Right lobe of liver (tissue), 6 donors: ENCODE measurements around the gene TPRN. TPM values are rescaled to one million over a fixed set of nuclear protein-coding genes. Genes with fewer than 3 reads are reported as not detected.
A peak's percentile ranks its signal among the peaks of the same experiment; 100 is the strongest.

Source experiments
- ATAC-seq, 4 donors: fragments of 200-7000 bp; cut with Tn5 transposase; one replicate each; pipeline ENCODE4 v1.9.1; 2020; ENCODE audit warnings: mild to moderate bottlenecking in 4 of 4, moderate library complexity in 4 of 4
- DNase-seq, 3 donors: peaks; one replicate each; pipeline ENCODE4 v3.0.0-alpha.2; 2020
- H3K27ac ChIP-seq, 3 donors: fragments of 200-600 bp; one replicate each; pipeline ENCODE4 v1.8.0; 2022
- H3K27me3 ChIP-seq, 2 donors: fragments of 200-600 bp; one replicate each; pipeline ENCODE4 v1.8.0; 2022
- H3K36me3 ChIP-seq, 4 donors: fragments of 200-600 bp; sonication (generic) in 1 of 4; one replicate each; pipeline versions ENCODE4 v1.5.1 to v1.8.0; 2017 to 2022; ENCODE audit warnings: control low read depth in 1 of 4
- H3K4me1 ChIP-seq, 4 donors: fragments of 200-600 bp; sonication (generic) in 1 of 4; one replicate each; pipeline versions ENCODE4 v1.5.1 to v1.8.0; 2017 to 2022; ENCODE audit warnings: control low read depth in 1 of 4
- H3K4me3 ChIP-seq, 3 donors: fragments of 200-600 bp; one replicate each; pipeline ENCODE4 v1.8.0; 2022
- H3K9me3 ChIP-seq, 4 donors: fragments of 200-600 bp; sonication (generic) in 1 of 4; one replicate each; pipeline versions ENCODE4 v1.5.1 to v1.8.0; 2017 to 2022; ENCODE audit warnings: control low read depth in 1 of 4
- POLR2A ChIP-seq: fragments of 450-650 bp; IDR thresholded peaks from one replicate; pipeline ENCODE4 v1.6.1; 2017; ENCODE audit warnings: antibody characterized with exemption, mild to moderate bottlenecking
- WGBS: methylation state at CpG from one replicate; pipeline ENCODE4 v1.1.6; 2018; ENCODE audit warnings: low coverage, low lambda C conversion rate; ENCODE audit not compliant: insufficient coverage; ENCODE audit errors: missing lambda C conversion rate; 5-methylcytosine and 5-hydroxymethylcytosine counted together
- intact Hi-C, 2 donors: fragments of 100-400 bp; cut with DNase I; formaldehyde crosslinking; loops; one replicate each; pipeline versions ENCODE4 v1.11.2 to v1.14.1; 2022
- total RNA-seq, 6 experiments: library from RNA; depleted of rRNA in 2 of 6; stranded (reverse); fragments of >200 nt in 2 of 6; fragmentation: NEBNext Ultra II Directional in 3 of 6; extraction: Animal tissue kit (Norgen Biotek cat#: 25700) in 3 of 6; gene quantifications; one replicate each; pipeline versions ENCODE4 v1.1.0 to v1.2.4, GENCODE V29; 2016 to 2023
- TF ChIP-seq, protein P1 (sequence below), 4 donors: fragments of 200-600 bp in 3 of 4; fragments of 450-650 bp in 1 of 4; IDR thresholded peaks; one replicate each; pipeline versions ENCODE4 v1.5.1 to v1.8.0; 2016 to 2022; ENCODE audit warnings: antibody characterized with exemption in 4 of 4, mild to moderate bottlenecking in 2 of 4
- donor health status: DM: no; HTN: yes; CAD: no.
- donor health status: DM: no; HTN: no; CAD: no.
- donor health status: DM: no; HTN: no; CAD: no.
- donor health status: DM: no; HTN: yes; CAD: no.
- donor health status: DM: no; HTN: yes; CAD: no.

The TPRN gene
- total RNA-seq, 6 experiments from 2014 or later: 12.1 to 28.9 (median 18.1) TPM

DNA sequence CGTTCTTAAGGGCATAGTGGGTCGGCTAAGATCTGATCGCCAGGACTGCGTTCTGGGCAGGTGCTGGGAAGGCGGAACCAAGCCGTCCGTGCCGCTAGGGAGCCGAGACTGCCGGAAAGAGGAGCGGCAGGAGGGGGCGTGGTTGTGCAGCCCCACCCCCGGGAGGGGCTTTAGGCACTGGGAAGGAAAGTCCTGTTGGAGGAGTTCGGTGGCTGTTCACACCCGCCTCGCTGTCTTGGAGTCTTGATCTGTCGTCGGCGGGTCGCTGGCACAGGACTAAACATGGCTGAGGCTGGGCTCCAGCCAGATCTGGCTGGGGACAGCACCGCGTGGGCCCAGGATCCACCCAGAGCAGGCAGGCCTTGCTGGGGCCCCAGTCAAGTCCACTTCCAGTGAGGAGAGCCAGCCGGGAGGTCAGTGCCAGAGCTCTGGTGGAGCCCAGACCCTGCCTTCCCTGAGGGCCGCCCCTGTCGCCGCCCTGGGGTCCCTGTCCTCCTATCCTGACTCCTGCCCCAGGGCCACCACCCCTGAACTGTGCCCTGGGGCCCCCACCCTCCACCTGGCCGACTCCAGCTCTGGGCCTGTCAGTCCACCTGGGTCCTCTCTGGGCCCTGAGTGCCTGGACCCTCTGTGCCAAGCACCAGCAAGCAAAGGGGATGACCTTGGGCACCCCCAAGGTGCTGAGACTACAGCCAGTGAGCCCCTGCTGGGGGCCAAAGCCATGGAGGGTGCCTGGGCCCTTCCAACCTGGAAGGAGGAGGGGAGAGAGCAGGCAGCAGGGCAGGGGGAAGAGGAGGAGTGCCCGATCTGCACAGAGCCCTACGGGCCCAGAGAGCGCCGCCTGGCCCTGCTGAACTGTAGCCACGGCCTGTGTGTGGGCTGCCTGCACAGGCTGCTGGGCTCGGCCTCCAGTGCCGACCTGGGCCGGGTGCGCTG, 17.0 kb upstream of the TPRN start:
- TF ChIP-seq POLR2A: no peak
- TF ChIP-seq, protein P1, sequence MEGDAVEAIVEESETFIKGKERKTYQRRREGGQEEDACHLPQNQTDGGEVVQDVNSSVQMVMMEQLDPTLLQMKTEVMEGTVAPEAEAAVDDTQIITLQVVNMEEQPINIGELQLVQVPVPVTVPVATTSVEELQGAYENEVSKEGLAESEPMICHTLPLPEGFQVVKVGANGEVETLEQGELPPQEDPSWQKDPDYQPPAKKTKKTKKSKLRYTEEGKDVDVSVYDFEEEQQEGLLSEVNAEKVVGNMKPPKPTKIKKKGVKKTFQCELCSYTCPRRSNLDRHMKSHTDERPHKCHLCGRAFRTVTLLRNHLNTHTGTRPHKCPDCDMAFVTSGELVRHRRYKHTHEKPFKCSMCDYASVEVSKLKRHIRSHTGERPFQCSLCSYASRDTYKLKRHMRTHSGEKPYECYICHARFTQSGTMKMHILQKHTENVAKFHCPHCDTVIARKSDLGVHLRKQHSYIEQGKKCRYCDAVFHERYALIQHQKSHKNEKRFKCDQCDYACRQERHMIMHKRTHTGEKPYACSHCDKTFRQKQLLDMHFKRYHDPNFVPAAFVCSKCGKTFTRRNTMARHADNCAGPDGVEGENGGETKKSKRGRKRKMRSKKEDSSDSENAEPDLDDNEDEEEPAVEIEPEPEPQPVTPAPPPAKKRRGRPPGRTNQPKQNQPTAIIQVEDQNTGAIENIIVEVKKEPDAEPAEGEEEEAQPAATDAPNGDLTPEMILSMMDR (IDR thresholded peaks at IDR 0.05): no peak
- Histone ChIP-seq H3K4me3 (peak overlapping the region in 2 of 3 donors; percentile 17 to 29), H3K27ac (no peak overlapping the region), H3K36me3 (no peaks in the 10 kb centered on the region), H3K4me1 (peaks cover 0 to 5% (median 0%) of the 10 kb centered on the region in 4 donors), H3K9me3 (no peaks in the 10 kb centered on the region), H3K27me3 (no peaks in the 10 kb centered on the region)
- peak in 1 of 3 donors; percentile 70 for DNase-seq
- intact Hi-C loops: no loop called here
- 77% methylated on average over 10 of the region's 36 CpGs for WGBS
- peak; percentile 29 to 61 (median 44) for ATAC-seq

DNA sequence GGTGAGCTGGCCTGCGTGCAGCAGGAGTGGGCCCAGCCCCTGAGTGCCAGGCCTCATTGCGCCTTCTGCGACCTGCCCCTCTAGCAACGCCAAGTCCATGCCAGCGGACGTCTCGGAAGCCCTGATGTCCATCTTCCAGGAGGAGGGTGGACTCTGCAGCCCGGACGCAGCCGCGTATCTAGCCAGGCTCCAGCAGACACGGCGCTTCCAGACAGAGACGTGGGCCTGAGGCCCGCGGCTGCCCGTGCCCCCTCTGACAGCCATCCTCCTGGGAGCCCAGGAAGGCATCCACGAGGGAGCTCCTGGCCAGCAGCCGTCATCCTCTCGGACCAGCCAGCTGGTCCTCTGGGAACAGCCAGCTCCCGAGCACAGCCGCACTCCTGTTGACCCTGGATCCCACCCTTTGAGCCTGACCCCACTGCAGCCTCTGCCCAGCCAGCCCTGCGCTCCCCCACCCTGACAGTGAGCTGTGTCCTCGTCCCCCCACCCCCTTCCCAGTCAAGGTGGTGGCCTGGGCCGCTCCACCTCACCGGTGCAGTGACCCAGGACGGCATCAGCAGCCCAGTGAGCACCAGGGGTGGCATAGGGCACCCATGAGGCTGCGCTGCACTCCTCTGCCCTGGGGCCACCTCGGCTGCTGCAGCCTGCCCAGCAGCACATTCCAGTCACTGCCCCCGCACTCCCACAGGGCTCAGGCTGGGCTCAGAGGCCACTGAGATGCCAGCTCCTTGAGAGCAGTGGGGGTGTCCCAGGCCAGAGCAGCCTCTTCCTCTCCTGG, 15.8 kb upstream of the TPRN start:
- ATAC-seq: no peak

DNA sequence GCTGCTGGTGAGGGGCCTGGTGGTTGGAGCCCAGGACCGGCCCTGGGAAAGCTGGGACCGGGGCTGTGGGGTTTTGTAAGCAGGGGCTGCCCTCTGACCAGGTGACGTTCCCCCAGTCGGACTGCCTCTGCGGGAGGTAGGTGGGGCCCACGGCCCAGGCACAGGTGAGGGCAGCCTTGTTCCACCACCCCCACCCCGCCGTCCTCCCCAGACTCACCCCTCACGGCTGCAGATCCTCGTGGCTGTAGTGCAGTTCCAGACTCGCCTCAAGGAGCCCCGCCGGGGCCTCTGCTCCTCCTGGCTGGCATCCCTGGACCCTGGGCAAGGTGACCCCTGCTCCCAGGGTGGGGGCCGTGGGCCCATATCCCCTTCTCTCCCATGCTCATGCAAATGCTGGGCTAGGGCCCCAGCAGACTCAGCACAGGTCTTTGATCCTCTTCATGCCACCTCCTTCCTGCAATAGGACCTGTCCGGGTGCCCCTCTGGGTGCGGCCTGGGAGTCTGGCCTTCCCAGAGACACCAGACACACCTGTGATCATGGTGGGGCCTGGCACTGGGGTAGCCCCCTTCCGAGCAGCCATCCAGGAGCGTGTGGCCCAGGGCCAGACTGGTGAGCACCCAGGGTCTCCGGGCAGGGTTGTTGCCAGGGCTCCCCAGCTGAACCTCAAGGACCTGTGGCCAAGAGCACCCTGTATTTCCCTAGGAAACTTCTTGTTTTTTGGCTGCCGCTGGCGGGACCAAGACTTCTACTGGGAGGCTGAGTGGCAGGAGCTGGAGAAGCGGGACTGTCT, 14.8 kb upstream of the TPRN start:
- H3K4me1 ChIP-seq: no peaks in the 10 kb centered on the region
- no peak for TF ChIP-seq POLR2A
- TF ChIP-seq, protein P1 (IDR thresholded peaks at IDR 0.05): no peak
- H3K36me3 ChIP-seq: no peaks in the 10 kb centered on the region
- H3K27me3 ChIP-seq: no peaks in the 10 kb centered on the region
- no peaks in the 10 kb centered on the region for H3K9me3 ChIP-seq
- DNase-seq (no peak), ATAC-seq (no peak)
- no peak overlapping the region for H3K4me3 ChIP-seq
- WGBS: no CpG with 5 or more reads among the region's 22 CpGs
- H3K27ac ChIP-seq: no peak overlapping the region
- intact Hi-C loops: no loop called here

More for the DNA sequence above, 15.8 kb upstream of the TPRN start:
- no peak overlapping the region for H3K4me3 ChIP-seq
- H3K27ac ChIP-seq: no peak overlapping the region
- DNase-seq: no peak
- H3K36me3 ChIP-seq: no peaks in the 10 kb centered on the region
- no peaks in the 10 kb centered on the region for H3K9me3 ChIP-seq
- no CpG with 5 or more reads among the region's 30 CpGs for WGBS
- intact Hi-C loops: no loop called here
- H3K4me1 ChIP-seq: peaks cover 0 to under 1% (median 0%) of the 10 kb centered on the region in 4 donors
- no peak for TF ChIP-seq POLR2A
- TF ChIP-seq, protein P1 (IDR thresholded peaks at IDR 0.05): no peak
- no peaks in the 10 kb centered on the region for H3K27me3 ChIP-seq

DNA sequence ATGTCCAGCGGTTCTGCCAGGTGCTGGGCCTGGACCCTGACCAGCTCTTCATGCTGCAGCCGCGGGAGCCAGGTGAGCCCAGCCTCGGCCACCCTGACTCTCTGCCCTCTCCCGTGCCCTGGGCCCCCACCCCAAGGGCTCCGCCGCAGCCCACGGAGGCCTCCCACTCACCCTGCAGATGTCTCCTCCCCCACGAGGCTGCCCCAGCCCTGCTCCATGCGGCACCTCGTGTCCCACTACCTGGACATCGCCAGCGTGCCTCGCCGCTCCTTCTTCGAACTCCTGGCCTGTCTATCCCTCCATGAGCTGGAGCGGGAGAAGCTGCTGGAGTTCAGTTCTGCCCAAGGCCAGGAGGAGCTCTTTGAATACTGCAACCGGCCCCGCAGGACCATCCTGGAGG, 14.1 kb upstream of the TPRN start:
- no peak for DNase-seq
- H3K4me1 ChIP-seq: no peaks in the 10 kb centered on the region
- ATAC-seq: no peak
- no peak overlapping the region for H3K27ac ChIP-seq
- H3K4me3 ChIP-seq: no peak overlapping the region
- no peak for TF ChIP-seq POLR2A
- TF ChIP-seq, protein P1 (IDR thresholded peaks at IDR 0.05): no peak
- H3K36me3 ChIP-seq: no peaks in the 10 kb centered on the region
- H3K27me3 ChIP-seq: no peaks in the 10 kb centered on the region
- intact Hi-C loops: no loop called here
- WGBS: 80% methylated on average over 1 of the region's 19 CpGs
- no peaks in the 10 kb centered on the region for H3K9me3 ChIP-seq
